GM12801 (cell line): Measurements from ENCODE around the gene TUBGCP2.

Experiments
- CTCF ChIP-seq: IDR thresholded peaks from one replicate; pipeline ENCODE4 v1.5.1; 2011; ENCODE audit warnings: control low read depth; ENCODE audit not compliant: insufficient read length; ENCODE audit errors: extremely low read depth

TUBGCP2 gene

DNA sequence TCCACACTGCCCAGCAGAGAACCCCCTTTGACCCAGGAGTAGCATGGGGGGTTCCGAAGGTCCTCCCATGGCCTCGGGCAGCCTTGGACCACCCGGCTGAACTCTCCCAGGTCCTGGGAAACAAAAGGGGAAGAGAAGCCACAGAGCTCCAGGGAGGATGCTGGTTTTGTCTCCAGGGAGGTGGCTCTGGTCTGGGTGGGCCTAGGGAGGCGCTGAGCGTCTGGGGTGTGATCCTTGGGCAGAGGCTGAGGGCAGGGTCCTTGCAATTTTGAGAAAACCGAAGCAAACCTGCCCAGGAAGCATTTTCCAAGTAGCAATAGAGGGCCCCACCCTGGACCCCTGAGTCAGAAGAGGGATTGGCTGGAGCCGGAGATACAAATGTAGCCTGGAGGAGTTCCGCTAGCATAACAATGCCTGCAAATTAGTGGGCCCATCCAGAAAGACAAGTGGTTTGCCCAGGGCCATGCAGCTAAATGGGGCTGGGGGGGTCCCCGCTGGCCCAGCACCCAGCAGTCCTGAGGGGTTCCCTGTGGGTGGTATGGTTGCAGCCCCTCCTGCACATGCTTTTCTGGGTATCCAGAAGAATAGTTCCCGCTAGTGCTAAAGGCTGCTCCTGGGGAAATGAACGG lies 76.6 kb downstream of the TUBGCP2 start:
- no peak for TF ChIP-seq CTCF

DNA sequence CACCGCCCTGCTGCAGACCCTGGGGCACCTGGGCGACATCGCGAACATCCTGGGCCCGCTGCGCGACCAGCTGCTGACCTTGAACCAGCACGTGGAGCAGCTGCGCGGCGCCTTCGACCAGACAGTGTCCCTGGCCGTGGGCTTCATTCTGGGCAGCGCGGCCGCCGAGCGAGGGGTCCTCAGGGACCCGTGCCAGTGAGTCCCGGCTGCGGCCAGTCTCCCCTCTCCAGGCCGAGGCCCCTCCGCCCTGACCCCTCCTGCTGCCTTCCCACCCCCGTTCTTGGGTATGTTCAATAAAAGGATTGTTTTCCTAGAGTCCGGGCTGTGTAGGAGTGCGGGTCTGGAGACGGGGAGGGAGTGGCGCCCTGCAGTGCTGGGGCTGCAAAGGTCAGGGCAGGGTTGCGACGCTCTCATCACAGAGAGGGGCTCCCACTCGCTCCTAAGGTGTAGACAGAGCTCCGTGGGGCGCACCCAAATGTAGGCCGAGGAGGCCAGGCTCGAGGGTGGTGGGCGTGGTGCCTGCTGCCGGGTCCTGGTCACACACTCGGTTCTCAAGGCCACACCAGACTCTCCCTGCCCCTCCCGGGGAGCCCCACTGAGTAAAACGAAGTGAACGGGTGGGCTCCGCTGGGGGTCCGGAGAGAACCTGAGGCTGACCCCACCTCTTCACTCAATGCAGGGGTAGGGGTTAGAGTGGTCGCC lies 77.3 kb downstream of the TUBGCP2 start:
- no peak for TF ChIP-seq CTCF

- no peak for TF ChIP-seq CTCF
Measured at GRCh38 chr10:133230387-133231195, 78.1 kb downstream of the TUBGCP2 start.

DNA sequence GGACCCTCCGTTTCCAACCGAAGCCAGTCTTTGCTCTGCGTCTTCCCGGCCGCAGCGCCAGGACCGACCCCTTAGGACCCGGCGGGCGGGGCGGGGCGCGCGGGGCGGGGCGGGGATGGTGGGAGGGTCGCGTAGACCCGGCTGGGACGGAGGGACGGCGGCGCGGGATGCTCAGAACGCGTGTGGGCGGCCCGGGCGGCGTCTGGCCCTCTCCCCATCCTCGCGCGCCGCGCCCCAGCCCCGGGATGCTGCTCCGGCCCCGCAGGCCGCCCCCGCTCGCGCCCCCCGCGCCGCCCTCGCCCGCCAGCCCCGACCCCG lies 78.7 kb downstream of the TUBGCP2 start, which contains the start of gene UTF1:
Gene UTF1, plus strand, starts transcription at position 174 of the 318 bp plus-strand sequence. Its CDS starts 72 bp downstream, at position 246.
- no peak for TF ChIP-seq CTCF

GRCh38 chr10:133229265-133230043 lies 79.2 kb downstream of the TUBGCP2 start:
- TF ChIP-seq CTCF: no peak
